ENCODE measurements around the gene ZNF865.

The ZNF865 gene

DNA sequence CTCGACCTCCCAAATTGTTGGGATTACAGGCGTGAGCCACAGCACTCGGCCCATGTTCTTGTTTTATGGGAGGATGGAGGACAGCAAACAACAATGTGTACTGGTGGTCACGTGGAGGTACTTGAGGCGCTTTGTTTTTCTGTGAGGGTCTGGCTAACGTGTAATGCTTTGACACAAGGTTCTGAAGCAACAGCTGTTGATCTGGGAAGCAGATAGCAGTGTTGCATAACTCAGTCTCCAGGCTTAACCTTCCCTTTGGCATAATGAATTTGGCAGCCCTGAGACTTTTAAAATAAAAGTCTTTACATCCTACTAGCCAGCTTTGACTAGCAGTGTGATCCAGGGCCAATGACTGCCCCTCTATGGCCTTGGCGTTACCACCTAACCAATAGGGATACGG, 28.4 kb downstream of the ZNF865 start:
- no peak overlapping the region for H3K4me3 ChIP-seq (ENCODE audit: low read depth, low read length)

DNA sequence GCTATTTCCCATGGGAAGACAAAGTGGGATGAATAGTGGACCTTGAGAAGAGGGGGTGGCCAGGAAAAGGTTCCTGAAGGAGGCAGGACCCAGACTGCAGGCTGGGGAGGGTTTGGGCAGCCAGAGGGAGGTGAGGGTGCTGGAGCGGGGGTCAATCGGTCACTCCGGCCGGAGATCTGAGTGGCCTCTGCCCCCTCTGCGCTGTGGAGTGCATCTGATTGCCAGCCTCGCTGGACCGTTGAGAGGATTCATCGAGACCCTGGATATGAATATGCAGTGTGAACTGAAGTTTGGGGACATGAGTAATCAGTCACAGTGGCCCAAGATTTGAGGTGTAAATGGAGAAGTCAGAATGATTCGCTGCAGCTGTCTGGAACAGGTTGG, 29.9 kb downstream of the ZNF865 start:
- in situ Hi-C loops (cut with HindIII; ENCODE audit: low sequenced_read_pairs): no loop called here
- TF ChIP-seq, protein P1, sequence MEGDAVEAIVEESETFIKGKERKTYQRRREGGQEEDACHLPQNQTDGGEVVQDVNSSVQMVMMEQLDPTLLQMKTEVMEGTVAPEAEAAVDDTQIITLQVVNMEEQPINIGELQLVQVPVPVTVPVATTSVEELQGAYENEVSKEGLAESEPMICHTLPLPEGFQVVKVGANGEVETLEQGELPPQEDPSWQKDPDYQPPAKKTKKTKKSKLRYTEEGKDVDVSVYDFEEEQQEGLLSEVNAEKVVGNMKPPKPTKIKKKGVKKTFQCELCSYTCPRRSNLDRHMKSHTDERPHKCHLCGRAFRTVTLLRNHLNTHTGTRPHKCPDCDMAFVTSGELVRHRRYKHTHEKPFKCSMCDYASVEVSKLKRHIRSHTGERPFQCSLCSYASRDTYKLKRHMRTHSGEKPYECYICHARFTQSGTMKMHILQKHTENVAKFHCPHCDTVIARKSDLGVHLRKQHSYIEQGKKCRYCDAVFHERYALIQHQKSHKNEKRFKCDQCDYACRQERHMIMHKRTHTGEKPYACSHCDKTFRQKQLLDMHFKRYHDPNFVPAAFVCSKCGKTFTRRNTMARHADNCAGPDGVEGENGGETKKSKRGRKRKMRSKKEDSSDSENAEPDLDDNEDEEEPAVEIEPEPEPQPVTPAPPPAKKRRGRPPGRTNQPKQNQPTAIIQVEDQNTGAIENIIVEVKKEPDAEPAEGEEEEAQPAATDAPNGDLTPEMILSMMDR (IDR thresholded peaks at IDR 0.05; ENCODE audit: low read depth, low read length): no peak
- H3K4me3 ChIP-seq (ENCODE audit: low read depth, low read length): peak overlapping the region; percentile 84
- no peak for DNase-seq (ENCODE audit: low read depth, low spot score)

More for the DNA sequence above, 28.4 kb downstream of the ZNF865 start:
- in situ Hi-C loops (cut with HindIII; ENCODE audit: low sequenced_read_pairs): no loop called here
- no peak for DNase-seq (ENCODE audit: low read depth, low spot score)
- TF ChIP-seq, protein P1 (IDR thresholded peaks at IDR 0.05; ENCODE audit: low read depth, low read length): no peak

DNA sequence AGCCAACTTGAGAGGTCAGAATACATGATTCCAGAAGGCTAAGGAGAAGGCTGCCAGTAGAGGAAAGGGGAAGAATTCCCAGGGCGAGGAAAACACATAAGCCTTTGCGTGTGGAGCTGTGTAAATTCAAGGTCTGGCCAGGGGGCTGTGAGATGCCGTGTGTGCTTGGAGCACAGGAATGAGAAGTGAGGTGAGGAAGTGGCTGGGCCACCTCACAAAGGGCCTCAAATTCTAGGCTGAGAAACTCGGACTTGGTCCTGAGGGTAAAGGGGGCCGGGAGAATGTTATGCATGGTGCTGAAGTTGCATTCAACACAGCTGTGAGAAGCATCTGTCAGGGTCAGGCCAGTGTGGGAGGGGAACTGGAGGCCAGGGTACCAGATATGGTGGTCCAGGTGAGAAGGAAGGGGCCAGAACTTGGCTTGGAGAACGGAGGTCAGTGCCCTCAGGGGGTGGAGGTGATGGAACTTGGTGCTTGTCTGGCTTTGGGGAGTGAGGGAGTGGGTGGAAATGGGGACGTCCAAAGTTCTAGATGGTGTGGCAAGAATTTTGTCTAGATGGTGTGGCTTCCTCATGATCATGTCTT, 30.5 kb downstream of the ZNF865 start:
- in situ Hi-C loops (cut with HindIII; ENCODE audit: low sequenced_read_pairs): no loop called here
- H3K4me3 ChIP-seq (ENCODE audit: low read depth, low read length): peak overlapping the region; percentile 84
- TF ChIP-seq, protein P1 (IDR thresholded peaks at IDR 0.05; ENCODE audit: low read depth, low read length): no peak

DNA sequence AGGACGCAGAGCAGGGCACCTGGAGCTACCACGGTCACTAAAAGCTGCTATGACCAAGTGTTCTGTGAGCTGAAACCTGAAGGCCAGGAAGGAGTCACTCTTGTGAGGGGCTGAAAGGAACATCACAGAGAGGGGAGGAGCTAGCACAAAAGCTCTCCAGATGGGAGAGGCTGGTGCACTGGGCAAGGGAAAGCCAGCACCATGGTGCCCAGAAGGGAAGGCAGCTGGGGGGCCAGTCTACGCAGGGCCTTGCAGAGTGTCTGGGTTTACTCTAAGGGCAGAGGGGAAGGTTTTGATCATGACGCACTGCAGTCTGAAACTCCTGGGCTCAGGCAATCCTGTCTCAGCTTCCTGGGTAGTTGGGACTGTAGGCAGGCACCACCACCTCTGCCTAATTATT, 31.3 kb downstream of the ZNF865 start:
- DNase-seq (ENCODE audit: low read depth, low spot score): no peak
- in situ Hi-C loops (cut with HindIII; ENCODE audit: low sequenced_read_pairs): no loop called here
- H3K4me3 ChIP-seq (ENCODE audit: low read depth, low read length): no peak overlapping the region
- TF ChIP-seq, protein P1 (IDR thresholded peaks at IDR 0.05; ENCODE audit: low read depth, low read length): no peak

More for the DNA sequence above, 30.5 kb downstream of the ZNF865 start:
- no peak for DNase-seq (ENCODE audit: low read depth, low spot score)

DNA sequence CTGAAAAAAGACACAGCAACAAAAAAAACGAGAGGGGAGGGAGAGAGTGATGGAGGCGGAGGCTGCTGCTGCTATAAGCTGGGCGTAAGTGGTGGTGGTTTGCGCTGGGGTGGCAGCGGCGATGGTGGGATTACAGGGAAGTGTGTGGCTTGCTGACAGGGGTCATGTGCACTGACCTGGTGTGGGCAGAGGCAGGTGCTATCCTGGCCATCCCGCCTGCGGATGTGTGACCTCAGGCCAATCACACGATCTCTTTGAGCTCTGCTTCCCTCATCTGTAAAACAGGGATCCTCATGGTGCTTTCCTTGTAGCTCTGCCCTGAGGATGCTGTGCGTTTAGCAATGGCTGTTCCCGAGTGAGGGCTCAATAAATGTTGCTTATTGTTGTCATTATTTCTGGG, 32.1 kb downstream of the ZNF865 start:
- no peak overlapping the region for H3K4me3 ChIP-seq (ENCODE audit: low read depth, low read length)
- TF ChIP-seq, protein P1 (IDR thresholded peaks at IDR 0.05; ENCODE audit: low read depth, low read length): no peak
- in situ Hi-C loops (cut with HindIII; ENCODE audit: low sequenced_read_pairs): no loop called here
- no peak for DNase-seq (ENCODE audit: low read depth, low spot score)

DNA sequence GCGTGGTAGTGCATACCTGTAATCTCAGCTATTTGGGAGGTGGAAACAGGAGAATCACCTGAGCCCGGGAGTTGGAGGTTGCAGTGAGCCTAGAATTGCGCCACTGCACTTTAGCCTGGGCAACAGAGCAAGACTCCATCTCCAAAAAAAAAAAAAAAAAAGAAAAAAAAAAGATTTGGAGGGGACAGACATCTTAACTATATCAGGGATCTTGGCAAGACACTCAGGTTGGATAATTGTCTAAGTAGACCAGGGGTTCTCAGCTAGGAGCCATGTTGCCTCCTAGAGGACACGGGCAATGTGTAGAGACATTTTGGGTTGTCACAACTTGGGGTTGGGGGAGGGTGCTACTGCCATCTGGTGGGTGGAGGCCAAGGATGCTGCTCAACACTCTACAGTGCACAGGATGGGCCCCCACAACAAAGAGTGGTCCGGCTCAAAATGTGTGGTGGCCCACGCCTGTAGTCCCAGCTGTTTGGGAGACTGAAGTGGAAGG, 33.5 kb downstream of the ZNF865 start:
- no peak overlapping the region for H3K4me3 ChIP-seq (ENCODE audit: low read depth, low read length)
- in situ Hi-C loops (cut with HindIII; ENCODE audit: low sequenced_read_pairs): no loop called here
- DNase-seq (ENCODE audit: low read depth, low spot score): no peak
- TF ChIP-seq, protein P1 (IDR thresholded peaks at IDR 0.05; ENCODE audit: low read depth, low read length): peak; percentile 50
